ENCODE results near the gene IBTK.

- no peak for TF ChIP-seq CTCF (IDR thresholded peaks at IDR 0.05)
- no peak for TF ChIP-seq POLR2A (IDR thresholded peaks at IDR 0.05)
Observed at GRCh38 chr6:82204020-82204419, 43.5 kb downstream of the IBTK start.
